ENCODE measurements around the gene ABCA5. TPM values are rescaled to one million over a fixed set of nuclear protein-coding genes. Genes with fewer than 3 reads are reported as not detected.

Gene ABCA5
- total and polyA plus RNA-seq, 2 experiments from 2014 or later: 9.4 to 9.7 TPM

- H4K20me1 ChIP-seq (ENCODE audit: insufficient read depth): no peaks in the 10 kb centered on the region
- H3K27ac ChIP-seq: no peak within 1 kb of the TSS
- no peak within 1 kb of the TSS for H3K9ac ChIP-seq
- peaks cover 12% of the 10 kb centered on the region for H3F3A ChIP-seq (ENCODE audit: insufficient read depth)
- in situ Hi-C loops (cut with MboI): loop anchor here (25.0 kb wide), 1 partner anchor 691 kb away; no protein-coding TSS in a partner anchor
- peak; percentile 20 for DNase-seq
- no peaks in the 10 kb centered on the region for H3K79me2 ChIP-seq (ENCODE audit: insufficient read depth)
- H3K4me3 ChIP-seq: no peak within 1 kb of the TSS
- WGBS, 2 experiments (ENCODE audit: low coverage in 1 of 2, low lambda C conversion rate in 2 of 2, missing lambda C conversion rate in 2 of 2): 41 to 44% methylated on average over 1 of the region's 1 CpG
- H3K9me2 ChIP-seq (ENCODE audit: insufficient read depth): no peaks in the 10 kb centered on the region
- no peaks in the 10 kb centered on the region for H3K9me3 ChIP-seq (ENCODE audit: low read depth)
- no peaks in the 10 kb centered on the region for H3K27me3 ChIP-seq (replicated peaks; ENCODE audit: insufficient read depth)
- no peaks in the 10 kb centered on the region for H3K36me3 ChIP-seq (ENCODE audit: low read depth)
- peaks cover 12% of the 10 kb centered on the region; the same call in 1 of the 2 replicates for H3K4me1 ChIP-seq (ENCODE audit: insufficient read depth)
- H3K4me2 ChIP-seq (ENCODE audit: unreplicated experiment): no peak within 1 kb of the TSS
- TF ChIP-seq EZH2phosphoT487 (IDR thresholded peaks at IDR 0.05; ENCODE audit: insufficient read depth, low read depth): no peak
- TF ChIP-seq EZH2 (IDR thresholded peaks at IDR 0.05; ENCODE audit: insufficient read depth, poor library complexity, severe bottlenecking): no peak
- peak within 1 kb of the TSS; percentile 50 for H2AFZ ChIP-seq
These were observed 98.4 kb downstream of the ABCA5 start, which contains the start of gene ABCA10 for GRCh38 chr17:69228576-69228975. ABCA10 (minus strand) TSS chr17:69228824; CDS start chr17:69225358, 3,466 bp downstream.

GRCh38 chr17:69228018-69228417 lies 98.9 kb downstream of the ABCA5 start:
- no peaks in the 10 kb centered on the region for H3K27me3 ChIP-seq (replicated peaks; ENCODE audit: insufficient read depth)
- no peak for DNase-seq
- no peaks in the 10 kb centered on the region for H4K20me1 ChIP-seq (ENCODE audit: insufficient read depth)
- no peaks in the 10 kb centered on the region for H3K79me2 ChIP-seq (ENCODE audit: insufficient read depth)
- peak overlapping the region; percentile 17; the same call in 1 of the 2 replicates for H2AFZ ChIP-seq
- H3K9me3 ChIP-seq (ENCODE audit: low read depth): no peaks in the 10 kb centered on the region
- H3F3A ChIP-seq (ENCODE audit: insufficient read depth): peaks cover 12% of the 10 kb centered on the region
- no peaks in the 10 kb centered on the region for H3K36me3 ChIP-seq (ENCODE audit: low read depth)
- in situ Hi-C loops (cut with MboI): loop anchor here (25.0 kb wide), 1 partner anchor 691 kb away; no protein-coding TSS in a partner anchor
- H3K4me3 ChIP-seq: no peak overlapping the region
- no peak overlapping the region for H3K4me2 ChIP-seq (ENCODE audit: unreplicated experiment)
- H3K9me2 ChIP-seq (ENCODE audit: insufficient read depth): no peaks in the 10 kb centered on the region
- H3K27ac ChIP-seq: no peak overlapping the region
- no peak overlapping the region for H3K9ac ChIP-seq
- H3K4me1 ChIP-seq (ENCODE audit: insufficient read depth): peaks cover 12% of the 10 kb centered on the region; the same call in 1 of the 2 replicates
- TF ChIP-seq EZH2 (IDR thresholded peaks at IDR 0.05; ENCODE audit: insufficient read depth, poor library complexity, severe bottlenecking) (no peak), EZH2phosphoT487 (IDR thresholded peaks at IDR 0.05; ENCODE audit: insufficient read depth, low read depth) (no peak)

GRCh38 chr17:69227541-69227940 lies 99.4 kb downstream of the ABCA5 start:
- in situ Hi-C loops (cut with MboI): loop anchor here (25.0 kb wide), 1 partner anchor 690 kb away; no protein-coding TSS in a partner anchor
- no peak overlapping the region for H3K27ac ChIP-seq
- 40 to 51% methylated on average over 2 of the region's 2 CpGs for WGBS, 2 experiments (ENCODE audit: low coverage in 1 of 2, low lambda C conversion rate in 2 of 2, missing lambda C conversion rate in 2 of 2)
- no peak for TF ChIP-seq EZH2phosphoT487 (IDR thresholded peaks at IDR 0.05; ENCODE audit: insufficient read depth, low read depth)
- no peak for TF ChIP-seq EZH2 (IDR thresholded peaks at IDR 0.05; ENCODE audit: insufficient read depth, poor library complexity, severe bottlenecking)
- H2AFZ ChIP-seq: 0 out of 2 replicates have a peak overlapping the region, but pooled peaks have one; percentile 17
- H3K36me3 ChIP-seq (ENCODE audit: low read depth): no peaks in the 10 kb centered on the region
- H3K4me3 ChIP-seq: no peak overlapping the region
- no peaks in the 10 kb centered on the region for H3K27me3 ChIP-seq (replicated peaks; ENCODE audit: insufficient read depth)
- no peaks in the 10 kb centered on the region for H3K79me2 ChIP-seq (ENCODE audit: insufficient read depth)
- no peak overlapping the region for H3K4me2 ChIP-seq (ENCODE audit: unreplicated experiment)
- peaks cover 12% of the 10 kb centered on the region for H3F3A ChIP-seq (ENCODE audit: insufficient read depth)
- peaks cover 12% of the 10 kb centered on the region; the same call in 1 of the 2 replicates for H3K4me1 ChIP-seq (ENCODE audit: insufficient read depth)
- H3K9ac ChIP-seq: no peak overlapping the region
- H3K9me2 ChIP-seq (ENCODE audit: insufficient read depth): no peaks in the 10 kb centered on the region
- DNase-seq: no peak
- H3K9me3 ChIP-seq (ENCODE audit: low read depth): no peaks in the 10 kb centered on the region
- H4K20me1 ChIP-seq (ENCODE audit: insufficient read depth): no peaks in the 10 kb centered on the region

GRCh38 chr17:69223809-69224208 lies 103.1 kb downstream of the ABCA5 start:
- no peaks in the 10 kb centered on the region for H3K79me2 ChIP-seq (ENCODE audit: insufficient read depth)
- WGBS, 2 experiments (ENCODE audit: low coverage in 1 of 2, low lambda C conversion rate in 2 of 2, missing lambda C conversion rate in 2 of 2): 93 to 95% methylated on average over 3 of the region's 3 CpGs
- peak; percentile 19 for DNase-seq
- H3K36me3 ChIP-seq (ENCODE audit: low read depth): no peaks in the 10 kb centered on the region
- no peaks in the 10 kb centered on the region for H3K27me3 ChIP-seq (replicated peaks; ENCODE audit: insufficient read depth)
- peaks cover 5% of the 10 kb centered on the region; the same call in 1 of the 2 replicates for H3F3A ChIP-seq (ENCODE audit: insufficient read depth)
- H3K9me3 ChIP-seq (ENCODE audit: low read depth): no peaks in the 10 kb centered on the region
- H3K9ac ChIP-seq: no peak overlapping the region
- no peak overlapping the region for H3K4me2 ChIP-seq (ENCODE audit: unreplicated experiment)
- H2AFZ ChIP-seq: peak overlapping the region; percentile 48
- H3K4me3 ChIP-seq: no peak overlapping the region
- H3K4me1 ChIP-seq (ENCODE audit: insufficient read depth): peaks cover 9% of the 10 kb centered on the region; the same call in 1 of the 2 replicates
- H3K9me2 ChIP-seq (ENCODE audit: insufficient read depth): no peaks in the 10 kb centered on the region
- H4K20me1 ChIP-seq (ENCODE audit: insufficient read depth): no peaks in the 10 kb centered on the region
- in situ Hi-C loops (cut with MboI): no loop called here
- no peak overlapping the region for H3K27ac ChIP-seq
- no peak for TF ChIP-seq EZH2phosphoT487 (IDR thresholded peaks at IDR 0.05; ENCODE audit: insufficient read depth, low read depth)
- TF ChIP-seq EZH2 (IDR thresholded peaks at IDR 0.05; ENCODE audit: insufficient read depth, poor library complexity, severe bottlenecking): no peak
